AG04450 (cell line): ENCODE results near the gene MFAP5. TPM values are rescaled to one million over a fixed set of nuclear protein-coding genes. Genes with fewer than 3 reads are reported as not detected.

ENCODE experiments used
- CTCF ChIA-PET: fragments of 300-600, 350-600 bp; formaldehyde crosslinking; extraction: SDS; loops from one replicate; lab custom pipeline; 2022; ENCODE audit warnings: antibody characterized with exemption, inconsistent platforms; lab: Charles Lee
- POLR2A ChIA-PET: fragments of 350-600 bp; formaldehyde crosslinking; extraction: SDS; loops from one replicate; lab custom pipeline; 2021; ENCODE audit warnings: antibody characterized with exemption, inconsistent platforms; lab: Yijun Ruan, JAX
- DNase-seq: peaks from one replicate; pipeline ENCODE4 v3.0.0-alpha.2; 2011; ENCODE audit warnings: low read depth, low spot score
- H3K27ac ChIP-seq: one replicate; pipeline ENCODE4 v1.5.1; 2012; ENCODE audit warnings: low read depth, low read length, control low read depth
- H3K27me3 ChIP-seq: one replicate; pipeline ENCODE4 v1.6.0; 2012; ENCODE audit warnings: low read length; ENCODE audit not compliant: control insufficient read depth, insufficient read depth
- H3K4me3 ChIP-seq: 2 replicates; pipeline ENCODE4 v1.5.1; 2011; ENCODE audit warnings: mild to moderate bottlenecking, low read depth, low read length, control low read depth
- H3K9me3 ChIP-seq: 2 replicates; pipeline ENCODE4 v1.5.1; 2012; ENCODE audit warnings: low read length; ENCODE audit not compliant: control insufficient read depth, insufficient read depth
- polyA plus RNA-seq: library from polyadenylated mRNA; depleted of rRNA; stranded (reverse); fragments of >200 nt; gene quantifications from 2 replicates; pipeline ENCODE4 v1.2.3, GENCODE V29; 2011
- TF ChIP-seq, protein P1 (sequence below): IDR thresholded peaks from 2 replicates; pipeline ENCODE4 v1.5.1; 2011; ENCODE audit warnings: low read depth, low read length, control low read depth, inconsistent platforms

The MFAP5 gene
- polyA plus RNA-seq, 1 experiment, result 0.60 TPM

DNA sequence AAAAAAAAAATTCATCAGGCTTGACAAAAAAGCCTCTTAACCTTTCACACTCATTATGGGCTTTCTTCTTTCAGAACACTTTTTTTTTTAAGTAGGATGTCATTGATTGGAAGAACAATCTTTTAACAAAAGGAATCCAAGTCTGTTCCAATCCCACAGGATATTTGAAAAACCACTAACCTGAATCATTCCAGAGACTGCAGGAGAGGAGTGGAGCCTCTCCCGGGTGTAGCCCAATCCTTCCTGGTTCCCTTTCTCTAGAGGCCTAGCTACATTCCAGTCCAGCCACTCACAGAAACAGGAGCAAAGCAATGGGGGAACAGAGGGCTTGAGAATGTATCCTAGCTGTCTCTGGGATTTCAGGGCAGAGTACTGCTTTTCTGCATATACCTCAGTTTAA is 4.3 kb downstream of the MFAP5 start:
- CTCF ChIA-PET, result interaction anchor here (0.6 to 5.2 kb wide), 17 partner anchors 11 to 391 kb away, joined by 3 to 73 read pairs (median 9); no protein-coding TSS in a partner anchor
- Histone ChIP-seq H3K27ac (no peak overlapping the region), H3K27me3 (no peaks in the 10 kb centered on the region), H3K4me3 (no peak overlapping the region), H3K9me3 (no peaks in the 10 kb centered on the region)
- TF ChIP-seq, protein P1, sequence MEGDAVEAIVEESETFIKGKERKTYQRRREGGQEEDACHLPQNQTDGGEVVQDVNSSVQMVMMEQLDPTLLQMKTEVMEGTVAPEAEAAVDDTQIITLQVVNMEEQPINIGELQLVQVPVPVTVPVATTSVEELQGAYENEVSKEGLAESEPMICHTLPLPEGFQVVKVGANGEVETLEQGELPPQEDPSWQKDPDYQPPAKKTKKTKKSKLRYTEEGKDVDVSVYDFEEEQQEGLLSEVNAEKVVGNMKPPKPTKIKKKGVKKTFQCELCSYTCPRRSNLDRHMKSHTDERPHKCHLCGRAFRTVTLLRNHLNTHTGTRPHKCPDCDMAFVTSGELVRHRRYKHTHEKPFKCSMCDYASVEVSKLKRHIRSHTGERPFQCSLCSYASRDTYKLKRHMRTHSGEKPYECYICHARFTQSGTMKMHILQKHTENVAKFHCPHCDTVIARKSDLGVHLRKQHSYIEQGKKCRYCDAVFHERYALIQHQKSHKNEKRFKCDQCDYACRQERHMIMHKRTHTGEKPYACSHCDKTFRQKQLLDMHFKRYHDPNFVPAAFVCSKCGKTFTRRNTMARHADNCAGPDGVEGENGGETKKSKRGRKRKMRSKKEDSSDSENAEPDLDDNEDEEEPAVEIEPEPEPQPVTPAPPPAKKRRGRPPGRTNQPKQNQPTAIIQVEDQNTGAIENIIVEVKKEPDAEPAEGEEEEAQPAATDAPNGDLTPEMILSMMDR, result no peak
- DNase-seq, result no peak
- POLR2A ChIA-PET, result interaction anchor here (0.6 to 0.7 kb wide), 2 partner anchors 13 to 250 kb away, joined by 3 to 10 read pairs; no protein-coding TSS in a partner anchor

DNA sequence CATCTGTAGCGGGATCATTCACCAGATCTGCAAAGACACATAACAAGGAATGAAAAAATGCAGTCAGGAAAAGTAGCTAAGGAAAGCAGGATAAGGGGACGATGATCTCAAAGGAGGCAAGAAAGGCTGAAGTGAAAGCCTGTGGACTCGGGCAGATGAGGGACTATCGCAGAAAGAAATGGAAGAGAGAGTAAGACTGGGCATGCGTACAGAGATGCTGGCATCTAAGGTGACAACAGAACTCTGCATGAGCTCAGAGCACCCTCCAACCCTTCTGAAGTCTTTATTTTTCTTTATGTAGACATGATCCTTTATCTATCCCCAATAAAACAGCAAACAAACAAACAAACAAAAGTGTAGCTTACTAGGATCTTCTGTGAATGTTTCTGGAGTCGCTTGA is 7.2 kb downstream of the MFAP5 start:
- H3K4me3 ChIP-seq, result no peak overlapping the region
- no peak for DNase-seq
- no peak overlapping the region for H3K27ac ChIP-seq
- TF ChIP-seq, protein P1, result no peak
- ChIA-PET POLR2A (no interaction called here), CTCF (interaction anchor here (0.5 to 1.8 kb wide), 7 partner anchors 185 to 846 kb away, joined by 3 to 7 read pairs (median 4); no protein-coding TSS in a partner anchor)
- H3K27me3 ChIP-seq, result no peaks in the 10 kb centered on the region
- H3K9me3 ChIP-seq, result no peaks in the 10 kb centered on the region

DNA sequence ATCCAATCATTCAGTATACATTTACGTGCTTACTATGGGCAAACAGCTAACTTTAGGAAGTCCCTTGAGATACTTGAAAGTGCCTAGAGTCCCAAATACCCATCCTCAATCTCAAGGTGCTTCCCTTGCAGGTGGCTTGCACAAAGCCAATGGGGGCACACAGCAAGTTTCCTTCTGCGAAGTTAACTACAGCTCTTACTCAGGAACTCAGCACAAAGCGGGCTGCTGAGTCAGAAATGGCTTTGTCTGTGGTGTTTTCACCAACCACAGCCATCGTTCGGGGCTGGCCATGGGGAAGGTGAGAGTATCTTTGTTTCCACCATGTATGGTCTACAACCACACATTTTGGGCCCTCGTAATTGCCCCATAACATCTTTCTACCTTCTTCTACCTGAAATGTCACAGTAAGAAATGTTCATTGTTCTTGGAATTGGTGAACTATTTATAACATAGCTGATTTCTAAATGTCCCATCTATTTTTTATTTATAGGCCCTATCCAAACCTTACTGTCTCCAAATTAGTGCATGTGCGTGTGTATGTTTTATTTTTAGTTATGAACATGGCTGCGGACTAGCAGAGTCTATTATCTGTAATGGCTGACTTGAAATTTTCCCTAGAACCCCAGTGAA is 13.9 kb downstream of the MFAP5 start:
- H3K27me3 ChIP-seq, result no peaks in the 10 kb centered on the region
- ChIA-PET CTCF (interaction anchor here (0.8 to 2.3 kb wide), 2 partner anchors 8 to 242 kb away, joined by 7 to 9 read pairs; no protein-coding TSS in a partner anchor), POLR2A (no interaction called here)
- H3K4me3 ChIP-seq, result no peak overlapping the region
- H3K27ac ChIP-seq, result no peak overlapping the region
- no peak for DNase-seq
- TF ChIP-seq, protein P1, result no peak
- H3K9me3 ChIP-seq, result no peaks in the 10 kb centered on the region

DNA sequence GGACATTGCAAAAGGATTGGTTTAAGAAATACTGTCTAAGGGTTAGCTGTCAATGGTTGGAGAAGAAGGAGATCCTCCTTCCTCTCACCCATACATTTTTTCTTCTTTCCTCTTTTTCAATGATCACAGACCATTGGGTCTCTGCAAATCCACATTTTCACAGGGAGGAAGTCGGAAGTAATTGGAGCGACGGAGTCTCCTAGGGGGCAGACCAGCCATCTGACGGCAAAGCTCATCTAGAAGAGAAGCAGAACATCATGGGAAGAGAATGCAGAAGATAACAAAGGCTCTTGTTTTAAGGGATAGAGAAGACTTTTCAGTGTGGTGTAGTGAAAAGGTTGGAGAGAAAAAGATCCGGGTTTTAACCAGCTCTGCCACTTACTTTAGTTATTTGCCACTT is 14.7 kb downstream of the MFAP5 start:
- CTCF ChIA-PET, result interaction anchor here (0.9 to 2.3 kb wide), 2 partner anchors 10 to 243 kb away, joined by 3 to 9 read pairs; no protein-coding TSS in a partner anchor

More for the DNA sequence above, 14.7 kb downstream of the MFAP5 start:
- POLR2A ChIA-PET, result no interaction called here
- H3K9me3 ChIP-seq, result no peaks in the 10 kb centered on the region
- DNase-seq, result no peak
- no peaks in the 10 kb centered on the region for H3K27me3 ChIP-seq
- TF ChIP-seq, protein P1, result no peak
- no peak overlapping the region for H3K27ac ChIP-seq
- no peak overlapping the region for H3K4me3 ChIP-seq
